Ureter (tissue), 1 donor: Measurements from ENCODE around the gene FOXC1. TPM values are rescaled to one million over a fixed set of nuclear protein-coding genes. Genes with fewer than 3 reads are reported as not detected.

Experiments
- DNase-seq: peaks from one replicate; pipeline ENCODE4 v3.0.0-alpha.2; 2020; ENCODE audit warnings: low spot score
- total RNA-seq: library from RNA; stranded (reverse); gene quantifications from one replicate; pipeline ENCODE4 v1.2.4, GENCODE V29; 2023
- donor health status: DM: yes; HTN: yes; CAD: no.

Gene FOXC1
- 41.9 TPM for total RNA-seq

GRCh38 chr6:1609648-1610496, at the start of gene FOXC1:
FOXC1 (plus strand) TSS chr6:1609915; CDS start chr6:1610446, 531 bp downstream.
- peak; percentile 96 for DNase-seq

DNA sequence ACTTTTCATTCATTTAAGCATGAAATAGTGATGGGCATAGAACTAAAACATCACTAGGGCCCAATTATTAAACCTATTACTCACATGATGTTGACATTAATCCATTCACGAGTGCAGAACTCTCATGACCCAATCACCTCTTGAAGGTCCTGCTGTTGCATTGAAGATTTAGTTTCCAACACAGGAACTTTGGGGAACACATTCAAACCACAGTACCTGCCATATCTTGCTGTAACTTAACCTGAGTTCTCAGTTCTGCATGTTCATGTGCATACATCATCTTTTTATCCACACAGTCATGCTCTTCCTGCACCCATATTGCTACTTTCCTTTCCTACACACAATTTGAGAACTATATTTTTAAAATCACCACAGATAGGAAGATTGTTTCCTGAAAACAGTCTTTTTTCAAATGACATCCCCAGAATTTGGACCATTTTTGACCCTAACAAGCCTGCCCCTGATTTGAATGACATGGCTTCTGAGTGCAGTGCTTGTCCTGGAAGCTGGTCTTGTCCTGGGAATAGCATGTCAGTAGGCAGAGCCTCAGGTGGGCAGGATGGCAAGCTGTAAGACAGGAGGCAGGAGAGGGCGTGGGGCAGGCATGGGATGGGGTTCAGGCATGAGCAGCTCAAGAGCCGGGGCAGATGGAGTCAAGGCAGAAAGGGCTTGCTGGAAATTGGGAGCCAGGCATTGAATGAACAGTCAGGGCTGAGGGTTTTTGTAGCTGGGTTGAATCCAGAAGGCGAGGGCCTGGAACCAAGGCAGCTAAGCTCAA, 49.2 kb upstream of the FOXC1 start:
- DNase-seq, result no peak

- no peak for DNase-seq
Observed at GRCh38 chr6:1561355-1561754, 48.4 kb upstream of the FOXC1 start.

GRCh38 chr6:1562171-1562955, 47.4 kb upstream of the FOXC1 start:
- no peak for DNase-seq

DNA sequence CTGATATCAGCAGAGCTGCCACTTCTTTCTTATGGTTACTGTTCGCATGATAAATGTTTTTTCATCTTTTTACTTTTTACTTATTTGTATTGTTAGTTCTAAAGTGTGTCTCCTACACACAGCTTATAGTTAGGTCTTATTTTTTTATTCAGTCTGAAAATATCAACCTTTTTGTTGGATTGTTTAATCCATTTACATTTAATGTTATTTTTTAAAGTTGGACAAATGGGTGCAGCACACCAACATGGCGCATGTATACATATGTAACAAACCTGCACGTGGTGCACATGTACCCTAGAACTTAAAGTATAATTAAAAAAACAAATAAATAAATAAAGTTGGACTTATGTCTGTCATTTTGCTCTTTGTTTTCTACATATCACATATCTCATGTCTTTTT, 40.3 kb upstream of the FOXC1 start:
- no peak for DNase-seq

GRCh38 chr6:1570848-1571247, 38.9 kb upstream of the FOXC1 start:
- no peak for DNase-seq

GRCh38 chr6:1572892-1573291, 36.8 kb upstream of the FOXC1 start:
- no peak for DNase-seq

- no peak for DNase-seq
Observed at GRCh38 chr6:1574083-1574761, 35.5 kb upstream of the FOXC1 start.

DNA sequence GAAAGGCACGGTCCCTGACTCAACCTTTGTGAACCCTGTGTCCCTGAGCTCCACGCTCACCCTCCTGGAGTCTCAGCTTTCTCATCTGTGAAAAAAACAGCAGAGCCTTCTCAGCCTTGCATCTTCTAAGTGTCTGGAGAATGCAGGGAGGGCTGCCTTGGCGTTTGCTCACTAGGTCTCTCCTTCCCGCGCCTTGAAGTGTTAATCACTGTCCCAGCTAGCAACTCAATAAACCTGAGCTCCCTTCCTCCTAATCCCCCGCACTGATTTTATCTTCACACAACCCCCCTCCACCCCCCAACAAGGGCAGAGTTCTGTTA, 34.9 kb upstream of the FOXC1 start:
- DNase-seq, result no peak

DNA sequence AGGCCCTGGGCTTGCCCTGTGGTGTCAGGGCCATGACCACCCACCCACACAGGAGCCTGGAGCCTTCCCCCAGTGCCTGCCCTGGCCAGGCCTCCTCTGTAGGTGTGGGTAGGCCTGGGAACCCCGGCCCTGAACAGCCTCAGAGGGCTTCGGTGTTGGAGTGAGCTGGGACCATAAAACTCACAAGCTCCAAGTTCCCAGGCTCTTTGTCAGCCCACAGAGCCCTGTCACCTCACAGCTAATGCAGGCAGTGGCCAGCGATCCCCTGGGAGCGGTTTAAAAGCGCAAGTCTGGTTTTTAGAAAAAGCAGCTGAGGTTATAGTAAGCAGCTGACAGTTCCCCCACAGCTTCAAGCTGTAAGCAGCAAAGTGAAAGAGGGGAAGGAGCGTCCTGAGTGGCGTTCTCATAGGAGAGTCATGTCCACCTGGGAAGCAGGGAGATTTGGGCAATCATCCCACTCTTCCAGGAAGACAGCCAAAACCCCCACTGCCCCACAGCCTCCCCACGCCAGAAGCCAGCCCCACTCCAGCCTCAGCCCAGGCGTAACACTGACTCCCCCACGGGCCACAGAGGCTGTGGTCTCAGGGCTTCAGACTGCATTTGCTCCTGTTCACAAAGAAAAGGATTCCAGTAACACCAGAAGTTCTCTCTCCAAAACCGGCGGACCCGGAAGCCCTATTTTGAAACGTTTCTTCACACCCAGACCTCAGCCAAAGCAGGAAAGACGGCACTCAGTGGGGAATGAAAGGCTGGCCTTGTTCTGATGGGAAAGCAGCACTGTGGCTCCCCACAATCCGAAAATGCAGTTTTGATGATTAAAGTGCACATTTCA, 34.3 kb upstream of the FOXC1 start:
- no peak for DNase-seq

DNA sequence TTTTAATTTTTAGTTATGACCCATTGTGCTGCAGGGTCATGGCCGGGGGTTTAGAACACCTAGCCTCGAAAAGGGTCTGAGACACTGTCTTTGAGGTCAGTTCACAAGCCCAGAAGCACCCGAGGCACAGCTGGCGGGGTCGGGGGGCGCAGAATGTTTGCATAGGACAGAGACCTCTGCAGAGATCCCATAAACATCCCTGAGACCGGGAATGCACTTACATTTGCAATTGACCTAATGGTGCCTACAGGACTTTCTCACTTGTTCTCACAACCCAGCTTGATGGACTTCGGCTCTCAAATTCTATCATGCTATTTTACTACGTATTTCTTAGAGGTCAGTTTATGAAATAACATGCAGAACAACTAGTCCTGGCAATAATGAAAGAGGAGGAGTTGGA, 33.5 kb upstream of the FOXC1 start:
- no peak for DNase-seq

- no peak for DNase-seq
Observed at GRCh38 chr6:1576711-1577110, 33.0 kb upstream of the FOXC1 start.

GRCh38 chr6:1577146-1577680, 32.5 kb upstream of the FOXC1 start:
- no peak for DNase-seq

- DNase-seq, result no peak
Observed at GRCh38 chr6:1577896-1578745, 31.6 kb upstream of the FOXC1 start.

DNA sequence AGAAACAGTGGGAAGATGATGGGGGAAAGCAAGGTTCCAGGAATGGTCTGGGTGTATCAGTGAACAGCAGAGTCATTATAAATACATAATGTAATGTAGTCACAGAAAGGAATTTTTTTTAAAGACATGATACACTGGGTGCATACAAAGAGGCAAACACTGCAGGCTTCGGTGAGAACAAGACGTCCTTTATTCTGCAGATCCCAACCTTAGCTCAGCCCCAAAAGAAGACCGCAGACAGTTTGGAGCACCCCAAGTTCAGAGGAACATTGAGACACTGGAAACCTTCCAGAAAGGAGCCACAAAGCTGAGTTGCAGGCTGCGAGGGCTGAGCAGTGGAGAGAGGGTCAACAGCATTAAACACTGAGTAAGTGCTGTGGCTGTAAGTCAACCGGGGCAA, 30.6 kb upstream of the FOXC1 start:
- no peak for DNase-seq

- DNase-seq, result no peak
Observed at GRCh38 chr6:1580109-1580508, 29.6 kb upstream of the FOXC1 start.

DNA sequence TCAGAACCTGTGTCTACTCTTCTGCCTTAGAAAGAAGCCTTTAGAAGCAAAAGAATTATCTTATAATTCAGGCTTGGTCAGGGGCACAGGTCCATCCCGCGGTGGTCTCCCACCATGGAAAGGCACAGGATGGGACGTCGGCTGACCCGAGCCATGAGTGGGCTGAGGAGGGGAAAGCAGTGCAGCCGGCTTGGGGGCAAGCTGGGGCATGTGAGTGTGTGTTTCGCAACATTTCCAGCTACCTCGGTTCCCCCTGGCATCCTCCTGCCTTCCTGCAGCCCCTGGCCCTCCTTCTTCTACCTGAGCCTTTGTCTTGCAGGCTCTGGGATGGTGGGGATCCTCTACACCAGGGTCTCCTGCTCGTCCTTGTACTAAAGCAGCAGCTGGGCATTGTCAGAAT, 29.1 kb upstream of the FOXC1 start:
- no peak for DNase-seq

- DNase-seq, result no peak
Observed at GRCh38 chr6:1581120-1581991, 28.4 kb upstream of the FOXC1 start.

GRCh38 chr6:1584146-1584545, 25.6 kb upstream of the FOXC1 start:
- no peak for DNase-seq
